Activated T-cell treated with anti-CD3 and anti-CD28 coated beads for 4 hours (primary cell): ENCODE results near the gene NSG1.
A peak's percentile ranks its signal among the peaks of the same experiment; 100 is the strongest.

Source experiments
- DNase-seq: peaks from one replicate; pipeline ENCODE4 v3.0.0-alpha.2; 2020

The NSG1 gene

GRCh38 chr4:4386736-4387392 is at the start of gene NSG1:
NSG1 (plus strand) TSS chr4:4387102; CDS start chr4:4387630, 528 bp downstream.
- DNase-seq: peak; percentile 14

DNA sequence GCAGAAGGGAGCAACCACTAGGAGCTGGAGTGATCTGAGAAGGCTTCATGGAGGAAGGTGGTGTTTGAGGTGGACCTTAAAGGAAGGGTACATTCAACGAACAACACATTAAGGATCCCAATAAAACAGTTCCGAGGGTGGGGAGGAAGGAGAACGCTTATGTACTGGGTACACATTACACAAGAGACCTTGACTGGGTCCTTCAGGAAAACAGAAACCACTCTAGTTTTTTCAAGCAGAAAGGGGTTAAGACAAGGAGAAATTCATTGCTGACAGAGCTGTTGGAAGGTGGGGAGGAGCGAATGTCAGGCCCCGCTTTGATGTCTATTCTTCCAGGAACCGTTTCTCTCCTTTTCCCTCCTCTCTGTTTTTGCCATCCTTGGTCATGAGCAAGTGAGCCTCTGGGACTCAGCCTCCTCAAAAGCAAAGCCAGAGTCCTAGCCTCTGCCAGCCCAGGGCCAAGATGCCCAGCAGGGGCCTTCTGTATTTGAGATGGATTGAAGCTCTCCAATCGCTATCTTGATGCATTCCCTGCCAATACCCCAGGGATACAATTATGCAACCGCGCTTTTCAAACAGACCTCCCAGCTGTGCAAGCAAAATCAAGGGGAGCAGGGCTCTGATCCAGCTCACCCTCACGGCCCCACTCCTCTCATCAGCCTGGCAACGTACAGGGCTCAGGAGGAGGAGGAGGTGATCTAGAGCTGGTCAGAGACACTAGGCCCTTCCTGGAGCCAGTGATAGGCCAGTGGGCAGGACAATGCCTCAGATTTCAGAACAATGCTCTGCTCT is 48.5 kb upstream of the NSG1 start:
- DNase-seq: no peak

DNA sequence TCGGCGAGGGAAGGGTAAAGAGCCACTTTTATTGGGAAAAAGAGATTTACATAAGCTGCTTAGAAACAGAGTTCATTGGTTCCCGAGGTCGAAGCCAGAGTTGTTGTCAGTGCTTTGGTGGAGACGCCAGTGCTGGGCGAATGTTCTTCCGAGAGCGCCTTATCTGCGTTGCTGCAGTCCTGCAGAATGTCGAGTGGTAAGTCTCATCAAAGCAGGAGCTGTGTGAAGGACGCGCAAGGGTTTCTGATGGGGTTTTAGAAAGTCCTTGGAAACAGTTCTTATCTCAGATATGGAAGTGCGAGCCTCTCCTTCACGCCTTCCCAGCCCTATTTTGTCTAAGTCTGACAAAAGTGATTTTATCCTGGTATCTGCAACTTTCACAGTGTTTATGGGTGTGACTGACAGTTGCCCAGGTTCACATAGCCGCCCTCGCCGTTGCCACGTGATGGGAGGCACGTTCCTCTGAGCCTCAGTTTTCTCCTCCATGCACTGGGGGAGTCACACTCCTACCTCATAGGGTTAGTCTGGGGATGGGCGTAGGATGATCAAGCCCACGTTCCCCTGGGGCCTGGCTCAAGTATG is 47.3 kb upstream of the NSG1 start:
- DNase-seq: no peak

- no peak for DNase-seq
These were observed 44.8 kb upstream of the NSG1 start for GRCh38 chr4:4341861-4342650.

GRCh38 chr4:4343038-4343437 is 43.9 kb upstream of the NSG1 start:
- no peak for DNase-seq

DNA sequence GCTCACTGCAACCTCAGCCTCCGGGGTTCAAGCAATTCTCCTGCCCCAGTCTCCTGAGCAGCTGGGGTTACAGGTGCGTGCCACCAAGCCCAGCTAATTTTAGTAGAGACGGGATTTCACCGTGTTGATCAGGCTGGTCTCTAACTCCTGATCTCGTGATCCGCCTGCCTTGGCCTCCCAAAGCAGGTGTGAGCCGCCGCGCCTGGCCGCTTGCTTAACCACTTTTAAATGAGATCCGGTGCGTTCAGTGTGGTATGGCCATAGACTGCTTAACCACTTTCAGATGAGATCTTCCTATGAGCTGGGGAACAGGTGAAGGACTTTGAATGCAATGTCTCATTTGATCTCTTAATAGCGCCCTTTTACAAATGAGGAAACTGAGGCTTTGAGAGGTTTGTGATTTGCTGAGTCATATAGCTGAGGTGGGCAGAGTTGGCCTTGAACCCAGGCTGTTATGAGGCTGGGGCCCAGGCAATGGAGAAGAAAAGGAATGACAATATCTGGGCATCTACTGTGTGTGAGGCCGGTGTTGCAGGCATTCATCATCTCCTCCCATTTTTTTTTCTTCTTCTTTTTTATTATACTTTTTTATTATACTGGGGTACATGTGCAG is 41.9 kb upstream of the NSG1 start:
- DNase-seq: no peak

DNA sequence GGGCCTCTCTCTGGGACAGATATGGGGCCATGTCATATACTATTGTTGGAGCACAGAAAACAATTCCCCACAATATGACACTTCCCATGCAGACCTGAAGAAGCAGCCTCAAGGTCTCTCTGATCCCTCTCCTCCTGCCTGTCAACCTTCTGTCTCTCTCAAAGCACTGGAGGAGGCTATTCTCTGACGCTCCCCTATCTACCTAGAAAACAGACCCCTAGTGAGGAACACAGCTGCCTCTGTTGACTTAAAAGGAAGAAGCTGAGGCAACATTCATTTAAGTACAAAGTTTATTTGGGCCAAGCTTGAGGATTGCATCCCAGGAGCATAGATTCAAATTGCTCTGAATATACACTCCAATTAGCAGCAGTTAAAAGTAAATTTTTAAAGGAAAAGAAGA is 39.3 kb upstream of the NSG1 start:
- DNase-seq: no peak

- peak; percentile 0 for DNase-seq
These were observed 38.3 kb upstream of the NSG1 start for GRCh38 chr4:4348585-4348984.

DNA sequence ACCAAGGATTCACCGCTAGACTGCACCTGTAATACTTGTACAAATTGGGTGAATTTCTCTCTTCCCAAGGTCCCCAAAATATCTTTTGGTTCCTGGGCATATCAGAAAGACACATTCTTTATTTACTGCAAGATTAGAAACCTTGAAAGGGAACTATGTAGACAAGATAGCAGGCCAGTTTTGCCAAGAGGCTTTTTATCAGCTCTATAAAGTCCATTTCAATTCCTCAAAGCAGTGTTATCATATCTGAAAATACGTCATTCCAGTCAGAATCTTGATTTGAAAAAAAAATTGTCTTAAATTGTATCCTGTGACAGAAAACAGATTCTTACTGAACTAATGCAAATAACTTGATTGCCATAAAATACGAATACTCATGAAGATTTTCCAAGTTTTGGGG is 37.0 kb upstream of the NSG1 start:
- DNase-seq: no peak

DNA sequence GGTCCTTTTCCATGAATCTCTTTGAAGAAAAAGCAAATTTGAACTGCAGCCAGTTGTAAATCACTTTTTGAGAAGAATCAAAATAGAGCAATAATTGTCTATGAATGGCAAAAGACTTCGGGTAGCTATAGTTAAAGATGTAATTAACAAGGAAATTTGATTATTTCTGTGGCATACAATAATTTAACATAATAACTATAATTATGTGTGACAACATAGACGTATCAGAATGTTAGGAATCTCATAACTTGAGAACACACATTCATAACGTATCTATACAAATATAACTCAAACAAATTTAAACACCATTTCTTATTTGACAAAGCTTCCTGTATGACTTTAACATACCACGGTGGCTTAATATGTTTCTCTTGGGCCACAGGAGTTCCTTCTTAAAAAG is 36.0 kb upstream of the NSG1 start:
- DNase-seq: no peak

- no peak for DNase-seq
These were observed 31.6 kb upstream of the NSG1 start for GRCh38 chr4:4355302-4355701.

DNA sequence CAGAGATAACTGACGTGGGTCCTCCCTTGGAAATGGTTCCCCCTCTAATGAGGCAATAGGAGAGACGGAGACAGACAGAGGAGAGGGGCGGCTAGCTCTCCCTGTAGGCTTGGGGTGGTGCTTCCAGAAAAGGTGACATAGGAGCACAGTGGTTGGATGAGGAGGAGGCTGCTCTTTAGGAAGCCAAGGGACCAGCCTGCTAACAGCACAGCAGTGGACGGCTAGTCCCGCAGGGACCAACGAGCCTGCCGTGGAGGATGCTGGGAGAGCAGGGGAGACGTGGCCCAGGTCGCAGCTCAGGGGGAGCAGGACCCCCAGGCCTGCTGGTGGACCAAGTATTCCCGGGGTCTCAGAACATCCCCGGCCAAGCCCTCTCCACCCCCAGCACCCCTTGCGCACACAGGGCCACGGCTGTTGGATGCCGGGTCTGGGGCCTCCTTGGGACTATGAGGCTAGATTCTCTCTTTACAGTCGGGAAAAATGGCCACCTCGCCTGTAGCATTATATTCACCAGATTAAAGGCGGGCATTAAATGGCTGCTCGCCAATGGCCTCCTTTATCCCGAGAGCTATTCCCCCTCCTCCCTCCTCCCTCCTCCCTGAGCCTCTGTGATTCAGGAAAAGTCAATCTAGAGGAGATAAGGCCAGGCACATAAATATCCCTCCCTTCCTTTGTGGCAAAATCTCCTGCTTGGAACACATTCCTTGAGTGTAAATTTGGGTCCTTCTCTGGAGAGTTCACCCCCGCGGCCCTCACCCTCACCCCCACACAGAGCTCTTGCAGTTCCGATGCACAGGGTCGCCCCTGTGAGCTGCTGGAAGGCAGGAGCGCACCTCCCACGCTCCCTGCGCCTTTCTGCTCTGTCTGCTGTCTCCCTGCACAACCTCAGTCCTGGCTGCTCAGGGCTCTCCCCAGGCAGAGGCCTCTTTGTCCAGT is 30.5 kb upstream of the NSG1 start:
- DNase-seq: no peak

DNA sequence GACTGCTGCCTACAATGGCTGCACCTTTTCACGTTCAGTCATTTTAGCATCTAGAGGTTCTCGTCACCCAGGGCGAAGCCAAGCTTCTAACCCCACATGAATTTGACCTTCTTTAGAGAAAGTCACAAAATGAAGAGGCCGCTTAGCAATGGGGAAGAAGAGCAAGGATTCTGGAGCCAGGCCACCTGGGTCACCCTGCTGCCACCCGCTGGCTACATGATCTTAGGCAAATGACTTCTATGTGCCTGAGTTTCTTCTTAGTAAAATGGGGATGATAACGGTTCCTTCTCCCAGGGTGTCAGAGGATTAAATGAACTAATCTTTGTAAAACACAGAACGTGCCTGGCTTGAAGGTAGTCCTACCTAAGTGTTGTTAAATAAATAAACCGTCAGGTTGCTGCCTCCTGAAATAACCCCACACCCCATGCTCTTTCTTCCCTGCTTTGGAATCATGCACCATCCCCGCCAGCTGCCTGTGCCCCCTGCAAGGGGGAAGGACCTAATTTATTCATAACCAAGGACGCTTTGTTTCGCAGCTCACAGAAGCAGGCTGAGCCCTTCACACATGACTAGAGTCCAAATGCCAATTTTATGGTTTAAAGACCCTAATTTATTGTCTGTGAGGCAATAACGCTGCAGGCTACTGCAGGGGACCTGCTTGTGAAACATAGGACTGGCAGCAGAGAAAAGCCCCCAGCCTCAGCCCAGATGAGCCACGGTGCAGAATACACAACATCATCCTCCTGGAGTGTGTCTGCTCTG is 28.6 kb upstream of the NSG1 start:
- DNase-seq: no peak

- no peak for DNase-seq
These were observed 25.0 kb upstream of the NSG1 start for GRCh38 chr4:4361883-4362282.

DNA sequence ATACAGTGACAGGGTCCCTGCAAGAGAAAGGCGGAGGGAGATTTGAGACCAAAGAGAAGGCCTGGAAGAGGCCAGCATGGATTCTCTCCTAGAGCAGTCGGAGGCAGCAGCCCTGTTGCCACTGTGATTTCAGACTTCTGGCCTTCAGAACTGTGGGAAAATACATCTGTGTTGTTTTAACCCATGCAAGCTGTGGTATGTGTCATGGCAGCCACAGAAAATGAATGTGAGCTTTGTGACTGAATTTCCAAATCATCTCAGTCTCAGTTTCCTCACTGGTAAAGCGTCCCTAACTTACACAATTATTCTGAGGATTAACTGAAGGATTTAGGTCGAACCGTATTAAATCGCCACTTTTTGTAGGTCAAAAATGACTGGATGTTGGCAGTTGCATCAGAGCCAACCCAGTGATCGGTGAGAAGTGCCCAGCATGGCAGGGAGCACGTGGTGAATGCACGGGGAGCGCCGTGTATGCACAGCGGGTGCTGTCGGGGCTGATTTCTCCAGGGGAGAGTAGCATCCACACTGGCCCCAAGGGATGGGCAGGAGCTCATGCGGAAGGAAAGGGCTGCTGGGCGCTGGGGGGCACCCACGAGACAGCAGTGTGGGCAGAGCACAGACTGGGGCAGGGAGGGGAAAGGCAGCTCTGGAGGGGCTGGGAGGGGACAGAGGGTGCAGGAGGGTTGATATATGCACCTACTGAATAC is 23.8 kb upstream of the NSG1 start:
- no peak for DNase-seq

- DNase-seq: no peak
These were observed 22.8 kb upstream of the NSG1 start for GRCh38 chr4:4364061-4364460.

- no peak for DNase-seq
These were observed 22.3 kb upstream of the NSG1 start for GRCh38 chr4:4364486-4365208.

- no peak for DNase-seq
These were observed 17.9 kb upstream of the NSG1 start for GRCh38 chr4:4368809-4369580.
